Measurements from ENCODE around the gene DNM1L. TPM values are rescaled to one million over a fixed set of nuclear protein-coding genes. Genes with fewer than 3 reads are reported as not detected.

DNM1L gene
- polyA plus RNA-seq, 3 donors, result 23.6 to 45.6 (median 31.5) TPM

- H3K36me3 Mint-ChIP-seq, result peaks cover 43 to 53% of the 10 kb centered on the region in 2 donors
- no peaks in the 10 kb centered on the region for H3K9me3 Mint-ChIP-seq
- Histone ChIP-seq H3K4me1 (ENCODE audit: control insufficient read depth in 1 of 2, insufficient read depth in 2 of 2, low read length in 2 of 2) (peaks cover 12 to 22% of the 10 kb centered on the region in 2 donors), H3K36me3 (replicated peaks in 1 of 2; ENCODE audit: control insufficient read depth in 1 of 2, insufficient read depth in 2 of 2, low read length in 2 of 2) (peaks cover 37 to 55% of the 10 kb centered on the region in 2 donors), H2AFZ (ENCODE audit: insufficient read depth, low read depth, low read length, poor library complexity, severe bottlenecking) (no peak overlapping the region), H3K27ac (ENCODE audit: low read depth in 1 of 2, low read length in 2 of 2) (no peak overlapping the region), H3K79me2 (ENCODE audit: insufficient read depth, low read length) (peaks cover 29% of the 10 kb centered on the region), H3K9me3 (replicated peaks in 1 of 2; ENCODE audit: control insufficient read depth in 1 of 2, insufficient read depth in 1 of 2, low read length in 2 of 2) (no peaks in the 10 kb centered on the region), H3K4me2 (replicated peaks; ENCODE audit: extremely low read depth, low read length, poor library complexity, severe bottlenecking) (no peak overlapping the region), H3K27me3 (ENCODE audit: control insufficient read depth in 2 of 2, insufficient read depth in 2 of 2, low read length in 2 of 2) (no peaks in the 10 kb centered on the region), H3K9ac (ENCODE audit: insufficient read depth, low read length, poor library complexity, severe bottlenecking) (no peak overlapping the region), H3K4me3 (replicated peaks in 1 of 3; ENCODE audit: low read depth in 2 of 3, low read length in 3 of 3) (no peak overlapping the region), H4K20me1 (ENCODE audit: insufficient read depth, low read length) (no peaks in the 10 kb centered on the region)
- no peak overlapping the region for H3K27ac Mint-ChIP-seq
- no peak for DNase-seq
- no peak for TF ChIP-seq CTCF (IDR thresholded peaks at IDR 0.05)
- WGBS (ENCODE audit: insufficient coverage), result no CpG with 5 or more reads among the region's 4 CpGs
- no peak overlapping the region for H3K4me3 Mint-ChIP-seq
- H3K4me1 Mint-ChIP-seq, result peaks cover 13% of the 10 kb centered on the region
- no peaks in the 10 kb centered on the region for H3K27me3 Mint-ChIP-seq (ENCODE audit: low read depth in 3 of 3)
- intact Hi-C loops (cut with micrococcal nuclease), result loop anchor here in 1 of 2 donors (2.0 to 10.0 kb wide), 2 partner anchors 389 to 1269 kb away; partner anchors contain the start of gene ALG10
Measured at GRCh38 chr12:32753605-32754004, 74.5 kb downstream of the DNM1L start.

- TF ChIP-seq CTCF (IDR thresholded peaks at IDR 0.05), result no peak
- H3K27me3 ChIP-seq (ENCODE audit: control insufficient read depth in 2 of 2, insufficient read depth in 2 of 2, low read length in 2 of 2), result no peaks in the 10 kb centered on the region
- H3K9me3 ChIP-seq (replicated peaks in 1 of 2; ENCODE audit: control insufficient read depth in 1 of 2, insufficient read depth in 1 of 2, low read length in 2 of 2), result no peaks in the 10 kb centered on the region
- no CpG with 5 or more reads among the region's 2 CpGs for WGBS (ENCODE audit: insufficient coverage)
- peaks cover 29% of the 10 kb centered on the region for H3K79me2 ChIP-seq (ENCODE audit: insufficient read depth, low read length)
- no peak overlapping the region for H3K9ac ChIP-seq (ENCODE audit: insufficient read depth, low read length, poor library complexity, severe bottlenecking)
- Mint-ChIP-seq H3K27ac (peak overlapping the region in 3 of 7 donors; percentile 19 to 69 (median 52)), H3K36me3 (peaks cover 39 to 48% of the 10 kb centered on the region in 2 donors), H3K4me3 (no peak overlapping the region), H3K9me3 (no peaks in the 10 kb centered on the region), H3K27me3 (ENCODE audit: low read depth in 3 of 3) (no peaks in the 10 kb centered on the region), H3K4me1 (peaks cover 13% of the 10 kb centered on the region)
- H3K36me3 ChIP-seq (replicated peaks in 1 of 2; ENCODE audit: control insufficient read depth in 1 of 2, insufficient read depth in 2 of 2, low read length in 2 of 2), result peaks cover 32 to 50% of the 10 kb centered on the region in 2 donors
- no peaks in the 10 kb centered on the region for H4K20me1 ChIP-seq (ENCODE audit: insufficient read depth, low read length)
- H3K27ac ChIP-seq (ENCODE audit: low read depth in 1 of 2, low read length in 2 of 2), result peak overlapping the region in 1 of 2 donors; percentile 89
- H2AFZ ChIP-seq (ENCODE audit: insufficient read depth, low read depth, low read length, poor library complexity, severe bottlenecking), result peak overlapping the region; percentile 98
- no peak for DNase-seq
- H3K4me3 ChIP-seq (replicated peaks in 1 of 3; ENCODE audit: low read depth in 2 of 3, low read length in 3 of 3), result peak overlapping the region in 1 of 3 experiments; percentile 96
- peaks cover 12 to 22% of the 10 kb centered on the region in 2 donors for H3K4me1 ChIP-seq (ENCODE audit: control insufficient read depth in 1 of 2, insufficient read depth in 2 of 2, low read length in 2 of 2)
- peak overlapping the region; percentile 98 for H3K4me2 ChIP-seq (replicated peaks; ENCODE audit: extremely low read depth, low read length, poor library complexity, severe bottlenecking)
- intact Hi-C loops (cut with micrococcal nuclease), result loop anchor here in 1 of 2 donors (2.0 to 10.0 kb wide), 2 partner anchors 389 to 1269 kb away; partner anchors contain the start of gene ALG10
Measured at GRCh38 chr12:32754111-32754510, 75.0 kb downstream of the DNM1L start.

Measured in CD14-positive monocyte (primary cell).